ENCODE data around the gene KDELR3. TPM values are rescaled to one million over a fixed set of nuclear protein-coding genes. Genes with fewer than 3 reads are reported as not detected.

Gene KDELR3
- total RNA-seq, 1 experiment from 2014 or later: 7.3 TPM

- H3K9me3 ChIP-seq (ENCODE audit: control insufficient read depth, low read depth, low read length): no peaks in the 10 kb centered on the region
- H3K14ac ChIP-seq (ENCODE audit: insufficient read depth, low read length): no peak overlapping the region
- no peaks in the 10 kb centered on the region; the same call in 1 of the 2 replicates for H3K4me1 ChIP-seq (ENCODE audit: insufficient read depth, low read length)
- peaks cover 37% of the 10 kb centered on the region; the same call in 1 of the 2 replicates for H3K79me2 ChIP-seq (ENCODE audit: insufficient read depth, low read length)
- peaks cover 7% of the 10 kb centered on the region for H3K79me1 ChIP-seq (ENCODE audit: insufficient read depth, low read depth, low read length, poor library complexity, severe bottlenecking)
- no peak for TF ChIP-seq CTCF (conservative IDR thresholded peaks at IDR 0.05)
- peak overlapping the region in 1 of 3 experiments; percentile 79; a peak in 3 of 7 replicates for H3K27ac Mint-ChIP-seq
- H4K5ac ChIP-seq (ENCODE audit: insufficient read length, low read depth, low read length): no peak overlapping the region
- H4K20me1 ChIP-seq (ENCODE audit: control insufficient read depth, insufficient read depth, insufficient read length): no peaks in the 10 kb centered on the region
- no peak for DNase-seq
- WGBS (ENCODE audit: extremely low coverage, insufficient read length, low lambda C conversion rate): no CpG with 5 or more reads among the region's 4 CpGs
- no peak overlapping the region for H2BK120ac ChIP-seq (ENCODE audit: low read depth, low read length, poor library complexity, severe bottlenecking)
- H3T11ph ChIP-seq (ENCODE audit: low read length): no peak overlapping the region
- H3K27me3 ChIP-seq (ENCODE audit: insufficient read depth, low read length): no peaks in the 10 kb centered on the region
- no peak overlapping the region for H3K4ac ChIP-seq (ENCODE audit: low read depth, low read length)
- no peak overlapping the region for H3K56ac ChIP-seq (ENCODE audit: insufficient read length, low read depth, low read length)
- no peak overlapping the region for H4K91ac ChIP-seq (ENCODE audit: insufficient read length, low read depth, low read length)
- H4K8ac ChIP-seq (replicated peaks; ENCODE audit: insufficient read length, low read depth, low read length): no peak overlapping the region
- H3K23me2 ChIP-seq (ENCODE audit: insufficient read length, low read depth, low read length, poor library complexity, severe bottlenecking): peaks cover 7% of the 10 kb centered on the region
- H3K36me3 Mint-ChIP-seq (ENCODE audit: insufficient read depth in 1 of 3, low read depth in 3 of 3): peaks cover 54 to 76% (median 73%) of the 10 kb centered on the region in 3 experiments
- peaks cover 33 to 38% of the 10 kb centered on the region in 2 experiments for H3K4me1 Mint-ChIP-seq
- H2AFZ ChIP-seq (ENCODE audit: low read length): no peak overlapping the region
- no peak overlapping the region for H2BK5ac ChIP-seq (ENCODE audit: insufficient read length, low read length)
- H3K9me3 Mint-ChIP-seq: peaks cover 0 to 8% of the 10 kb centered on the region in 2 experiments; a peak in 3 of 5 replicates
- no peak overlapping the region for H3K23ac ChIP-seq (ENCODE audit: insufficient read length, low read depth, low read length)
- H3K27ac ChIP-seq (ENCODE audit: insufficient read length, low read depth, low read length): no peak overlapping the region
- no peak overlapping the region for H3K9ac ChIP-seq (ENCODE audit: extremely low read depth, insufficient read length, low read length)
- H3K18ac ChIP-seq (ENCODE audit: insufficient read length, low read depth, low read length): no peak overlapping the region
- no peak overlapping the region for H2BK15ac ChIP-seq (ENCODE audit: low read depth, low read length)
- no peak overlapping the region for H2AK5ac ChIP-seq (ENCODE audit: insufficient read length, low read length)
- peak overlapping the region; percentile 37 for H3K4me2 ChIP-seq (ENCODE audit: insufficient read depth, insufficient read length, low read length)
- H3K4me3 Mint-ChIP-seq: peak overlapping the region; percentile 97 to 98
- no peak overlapping the region for H2BK12ac ChIP-seq (ENCODE audit: insufficient read length, low read depth, low read length)
- H2BK20ac ChIP-seq (ENCODE audit: low read depth, low read length, poor library complexity, severe bottlenecking): no peak overlapping the region
- H3K27me3 Mint-ChIP-seq (ENCODE audit: low read depth): no peaks in the 10 kb centered on the region; the same call in 1 of the 2 replicates
These were observed 35.1 kb downstream of the KDELR3 start for GRCh38 chr22:38503021-38503420.

Data from H9 (cell line).